PFSK-1 (cell line): ENCODE measurements around the gene EXO1.

ENCODE experiments used
- POLR2AphosphoS5 ChIP-seq: IDR thresholded peaks from 2 replicates; pipeline ENCODE4 v1.6.1; 2012; ENCODE audit warnings: low read depth, mild to moderate bottlenecking, control low read depth, low read length, moderate library complexity
- SIN3A ChIP-seq: IDR thresholded peaks from 2 replicates; pipeline ENCODE4 v1.6.1; 2012; ENCODE audit warnings: mild to moderate bottlenecking, low read length, moderate library complexity, borderline replicate concordance; ENCODE audit not compliant: insufficient read depth

DNA sequence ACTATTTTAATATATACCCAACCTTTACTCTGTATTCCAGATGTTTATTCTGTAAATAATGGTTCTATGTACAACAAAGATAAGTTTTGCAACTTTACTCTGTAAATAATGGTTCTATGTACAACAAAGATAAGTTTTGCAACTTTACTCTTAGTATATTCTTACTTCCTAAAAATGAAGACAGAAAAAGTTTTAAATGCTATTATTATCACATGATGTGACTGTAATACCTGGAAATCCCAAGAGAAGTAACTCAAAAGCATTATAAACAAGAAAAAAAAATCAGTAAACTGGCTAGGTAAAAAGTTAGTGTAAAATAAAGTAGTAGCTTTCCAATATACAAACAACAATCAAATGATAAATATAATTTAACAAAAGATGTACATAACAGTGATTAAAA lies 18.5 kb upstream of the EXO1 start:
- no peak for TF ChIP-seq SIN3A
- TF ChIP-seq POLR2AphosphoS5, result no peak
